Uterus (tissue), 4 donors: ENCODE data around the gene HAVCR2. TPM values are rescaled to one million over a fixed set of nuclear protein-coding genes. Genes with fewer than 3 reads are reported as not detected.

ENCODE experiments used
- DNase-seq, 2 donors: peaks; one replicate each; pipeline ENCODE4 v3.0.0-alpha.2; 2019 to 2020
- H3K27ac ChIP-seq, 2 donors: fragments of 200-600 bp; sonication (generic); 1 replicate in 1 of 2; 2 replicates in 1 of 2; pipeline ENCODE4 v1.5.1; 2016 to 2018
- H3K27me3 ChIP-seq, 2 donors: fragments of 200-600 bp; sonication (generic); one replicate each; pipeline ENCODE4 v1.5.1; 2018 to 2019; ENCODE audit warnings: control low read depth in 1 of 2
- H3K36me3 ChIP-seq, 2 donors: fragments of 200-600 bp; sonication (generic); one replicate each; pipeline ENCODE4 v1.5.1; 2019; ENCODE audit warnings: control low read depth in 1 of 2
- H3K4me1 ChIP-seq, 2 donors: fragments of 200-600 bp; sonication (generic); one replicate each; pipeline ENCODE4 v1.5.1; 2018 to 2019; ENCODE audit warnings: control low read depth in 1 of 2
- H3K4me3 ChIP-seq, 2 donors: fragments of 200-600 bp; sonication (generic); 1 replicate in 1 of 2; 2 replicates in 1 of 2; pipeline ENCODE4 v1.5.1; 2018 to 2019; ENCODE audit warnings: mild to moderate bottlenecking in 1 of 2
- H3K9me3 ChIP-seq, 2 donors: fragments of 200-600 bp; sonication (generic); one replicate each; pipeline ENCODE4 v1.5.1; 2019; ENCODE audit warnings: control low read depth in 1 of 2
- CTCF ChIP-seq, 4 experiments: fragments of 200-600 bp in 2 of 4; fragments of 450-650 bp in 2 of 4; sonication (generic) in 2 of 4; IDR thresholded peaks; one replicate each; pipeline ENCODE4 v1.5.1; 2016 to 2019; ENCODE audit warnings: antibody characterized with exemption in 4 of 4, mild to moderate bottlenecking in 2 of 4, moderate library complexity in 1 of 4
- POLR2A ChIP-seq, 2 donors: fragments of 450-650 bp; IDR thresholded peaks; one replicate each; pipeline ENCODE4 v1.6.1; 2016; ENCODE audit warnings: antibody characterized with exemption in 2 of 2, mild to moderate bottlenecking in 1 of 2, moderate library complexity in 1 of 2
- intact Hi-C: fragments of 100-400 bp; cut with DNase I; formaldehyde crosslinking; loops from one replicate; pipeline ENCODE4 v1.15.1; 2023; ENCODE audit warnings: low total_unique reads
- total RNA-seq, 4 donors: library from RNA; depleted of rRNA in 3 of 4; stranded (reverse); fragments of >200 nt in 3 of 4; gene quantifications; one replicate each; pipeline versions ENCODE4 v1.1.0 to v1.2.4, GENCODE V29; 2014 to 2023
- donor health status: DM: yes; HTN: yes; CAD: no.

HAVCR2 gene
- total RNA-seq, 4 donors from 2014 or later: 1.0 to 5.5 (median 2.3) TPM

GRCh38 chr5:157121709-157122108 lies 12.9 kb upstream of the HAVCR2 start:
- Histone ChIP-seq H3K4me3 (no peak overlapping the region), H3K36me3 (no peaks in the 10 kb centered on the region), H3K27ac (no peak overlapping the region), H3K9me3 (peaks cover 0 to 6% of the 10 kb centered on the region in 2 donors), H3K4me1 (no peaks in the 10 kb centered on the region), H3K27me3 (no peaks in the 10 kb centered on the region)
- TF ChIP-seq POLR2A (IDR thresholded peaks at IDR 0.05) (no peak), CTCF (IDR thresholded peaks at IDR 0.05) (no peak)
- intact Hi-C loops: no loop called here
- no peak for DNase-seq

GRCh38 chr5:157120102-157120501 lies 11.3 kb upstream of the HAVCR2 start:
- Histone ChIP-seq H3K27ac (no peak overlapping the region), H3K4me3 (no peak overlapping the region), H3K27me3 (no peaks in the 10 kb centered on the region), H3K36me3 (no peaks in the 10 kb centered on the region), H3K9me3 (peaks cover 0 to 6% of the 10 kb centered on the region in 2 donors), H3K4me1 (no peaks in the 10 kb centered on the region)
- DNase-seq: no peak
- TF ChIP-seq CTCF (IDR thresholded peaks at IDR 0.05) (no peak), POLR2A (IDR thresholded peaks at IDR 0.05) (no peak)
- intact Hi-C loops: no loop called here

GRCh38 chr5:157116483-157116954 lies 7.7 kb upstream of the HAVCR2 start:
- no peak for DNase-seq
- no peaks in the 10 kb centered on the region for H3K4me1 ChIP-seq
- no peaks in the 10 kb centered on the region for H3K36me3 ChIP-seq
- no peak overlapping the region for H3K27ac ChIP-seq
- intact Hi-C loops: no loop called here
- no peaks in the 10 kb centered on the region for H3K27me3 ChIP-seq
- H3K4me3 ChIP-seq: no peak overlapping the region
- no peak for TF ChIP-seq POLR2A (IDR thresholded peaks at IDR 0.05)
- peaks cover 0 to 6% of the 10 kb centered on the region in 2 donors for H3K9me3 ChIP-seq

- Histone ChIP-seq H3K36me3 (no peaks in the 10 kb centered on the region), H3K27me3 (no peaks in the 10 kb centered on the region), H3K4me3 (no peak overlapping the region), H3K4me1 (no peaks in the 10 kb centered on the region), H3K27ac (no peak overlapping the region), H3K9me3 (no peaks in the 10 kb centered on the region)
- intact Hi-C loops: no loop called here
- DNase-seq: no peak
- TF ChIP-seq POLR2A (IDR thresholded peaks at IDR 0.05): no peak
These were observed 6.7 kb upstream of the HAVCR2 start for GRCh38 chr5:157115502-157115901.

GRCh38 chr5:157115012-157115411 lies 6.2 kb upstream of the HAVCR2 start:
- no peaks in the 10 kb centered on the region for H3K36me3 ChIP-seq
- H3K27ac ChIP-seq: no peak overlapping the region
- intact Hi-C loops: no loop called here
- H3K4me3 ChIP-seq: no peak overlapping the region
- no peak for DNase-seq
- no peaks in the 10 kb centered on the region for H3K27me3 ChIP-seq
- TF ChIP-seq POLR2A (IDR thresholded peaks at IDR 0.05) (no peak), CTCF (IDR thresholded peaks at IDR 0.05) (no peak)
- H3K4me1 ChIP-seq: no peaks in the 10 kb centered on the region
- H3K9me3 ChIP-seq: no peaks in the 10 kb centered on the region

- no peak for DNase-seq
- TF ChIP-seq POLR2A (IDR thresholded peaks at IDR 0.05) (no peak), CTCF (IDR thresholded peaks at IDR 0.05) (no peak)
- no peaks in the 10 kb centered on the region for H3K27me3 ChIP-seq
- no peaks in the 10 kb centered on the region for H3K4me1 ChIP-seq
- H3K4me3 ChIP-seq: no peak overlapping the region
- no peaks in the 10 kb centered on the region for H3K9me3 ChIP-seq
- H3K36me3 ChIP-seq: no peaks in the 10 kb centered on the region
- intact Hi-C loops: no loop called here
- no peak overlapping the region for H3K27ac ChIP-seq
These were observed 4.2 kb upstream of the HAVCR2 start for GRCh38 chr5:157113002-157113401.
